Activated naive CD8-positive, alpha-beta T cell (primary cell): ENCODE measurements around the gene MUC4.
A peak's percentile ranks its signal among the peaks of the same experiment; 100 is the strongest.
"Not testable (repeated sequence)": the region's sequence is repeated elsewhere in the genome, so short reads cannot be mapped to it uniquely, and the experiment has no call there.

ENCODE experiments used
- H3K27ac Mint-ChIP-seq: one replicate; pipeline ENCODE4 v1.8.0; 2021; ENCODE audit warnings: mixed read lengths
- H3K27me3 Mint-ChIP-seq: one replicate; pipeline ENCODE4 v1.8.0; 2021; ENCODE audit warnings: mixed read lengths
- H3K36me3 Mint-ChIP-seq: one replicate; pipeline ENCODE4 v1.8.0; 2021; ENCODE audit warnings: mixed read lengths
- H3K4me1 Mint-ChIP-seq: one replicate; pipeline ENCODE4 v1.8.0; 2021; ENCODE audit warnings: low read depth, mixed read lengths
- H3K4me3 Mint-ChIP-seq: one replicate; pipeline ENCODE4 v1.8.0; 2021; ENCODE audit warnings: mild to moderate bottlenecking, mixed read lengths
- H3K9me3 Mint-ChIP-seq: one replicate; pipeline ENCODE4 v1.8.0; 2021; ENCODE audit warnings: low read depth, mixed read lengths

Gene MUC4

DNA sequence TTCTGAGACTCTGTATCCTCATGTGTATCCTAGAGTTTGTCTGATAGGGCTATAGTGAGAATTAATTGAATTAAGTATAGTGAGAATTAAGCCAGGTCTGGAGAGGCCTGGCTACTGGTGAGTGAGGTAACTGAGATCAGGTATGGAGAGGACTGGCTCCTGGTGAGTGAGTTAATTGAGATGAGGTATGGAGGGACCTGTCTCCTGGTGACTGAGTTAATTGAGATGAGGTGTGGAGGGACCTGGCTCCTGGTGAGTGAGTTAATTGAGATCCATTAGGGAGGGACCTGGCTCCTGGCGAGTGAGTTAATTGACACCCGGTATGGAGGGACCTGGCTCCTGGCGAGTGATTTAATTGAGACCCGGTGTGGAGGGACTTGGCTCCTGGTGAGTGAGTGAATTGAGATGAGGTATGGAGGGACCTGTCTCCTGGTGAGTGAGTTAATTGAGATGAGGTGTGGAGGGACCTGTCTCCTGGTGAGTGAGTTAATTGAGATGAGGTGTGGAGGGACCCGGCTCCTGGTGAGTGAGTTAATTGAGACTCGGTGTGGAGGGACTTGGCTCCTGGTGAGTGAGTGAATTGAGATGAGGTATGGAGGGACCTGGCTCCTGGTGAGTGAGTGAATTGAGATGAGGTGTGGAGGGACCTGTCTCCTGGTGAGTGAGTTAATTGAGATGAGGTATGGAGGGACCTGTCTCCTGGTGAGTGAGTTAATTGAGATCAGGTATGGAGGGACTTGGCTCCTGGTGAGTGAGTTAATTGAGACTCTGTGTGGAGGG, 101.4 kb downstream of the MUC4 start:
- not testable (repeated sequence) for H3K9me3 Mint-ChIP-seq, H3K4me3 Mint-ChIP-seq, H3K4me1 Mint-ChIP-seq, H3K27me3 Mint-ChIP-seq, H3K27ac Mint-ChIP-seq
- peaks cover 24% of the 10 kb centered on the region for H3K36me3 Mint-ChIP-seq

DNA sequence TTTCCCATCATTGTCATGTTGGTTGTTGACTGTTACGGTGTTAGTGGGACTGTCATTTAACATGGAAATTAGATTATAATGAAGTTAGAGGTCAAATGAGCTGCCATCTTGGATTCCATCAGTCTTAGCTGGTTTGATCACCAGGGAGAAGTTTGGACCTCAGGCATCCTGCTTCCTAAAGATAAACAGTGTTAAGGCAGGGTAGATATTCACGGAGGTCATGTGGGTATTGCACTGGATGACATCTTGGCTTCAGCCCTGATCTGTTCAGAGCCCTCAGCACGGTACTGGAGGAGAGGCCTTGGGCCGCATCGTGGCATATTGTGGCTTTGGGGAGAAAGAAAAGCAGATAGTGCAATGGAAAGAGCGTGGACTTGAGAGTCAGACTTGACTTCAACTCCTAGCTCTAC, 102.0 kb downstream of the MUC4 start:
- Mint-ChIP-seq H3K4me3 (no peak overlapping the region), H3K9me3 (no peaks in the 10 kb centered on the region), H3K27me3 (no peaks in the 10 kb centered on the region), H3K4me1 (no peaks in the 10 kb centered on the region), H3K36me3 (peaks cover 18% of the 10 kb centered on the region), H3K27ac (no peak overlapping the region)

- no peaks in the 10 kb centered on the region for H3K9me3 Mint-ChIP-seq
Observed at GRCh38 chr3:195708626-195709481, 102.9 kb downstream of the MUC4 start.

GRCh38 chr3:195708061-195708460, 103.7 kb downstream of the MUC4 start:
- no peaks in the 10 kb centered on the region for H3K27me3 Mint-ChIP-seq
- H3K9me3 Mint-ChIP-seq, result no peaks in the 10 kb centered on the region
- H3K4me1 Mint-ChIP-seq, result no peaks in the 10 kb centered on the region
- H3K4me3 Mint-ChIP-seq, result no peak overlapping the region
- peaks cover 18% of the 10 kb centered on the region for H3K36me3 Mint-ChIP-seq
- H3K27ac Mint-ChIP-seq, result no peak overlapping the region

More at GRCh38 chr3:195708626-195709481, 102.9 kb downstream of the MUC4 start:
- Mint-ChIP-seq H3K27me3 (no peaks in the 10 kb centered on the region), H3K27ac (no peak overlapping the region), H3K36me3 (peaks cover 18% of the 10 kb centered on the region), H3K4me1 (no peaks in the 10 kb centered on the region), H3K4me3 (no peak overlapping the region)

DNA sequence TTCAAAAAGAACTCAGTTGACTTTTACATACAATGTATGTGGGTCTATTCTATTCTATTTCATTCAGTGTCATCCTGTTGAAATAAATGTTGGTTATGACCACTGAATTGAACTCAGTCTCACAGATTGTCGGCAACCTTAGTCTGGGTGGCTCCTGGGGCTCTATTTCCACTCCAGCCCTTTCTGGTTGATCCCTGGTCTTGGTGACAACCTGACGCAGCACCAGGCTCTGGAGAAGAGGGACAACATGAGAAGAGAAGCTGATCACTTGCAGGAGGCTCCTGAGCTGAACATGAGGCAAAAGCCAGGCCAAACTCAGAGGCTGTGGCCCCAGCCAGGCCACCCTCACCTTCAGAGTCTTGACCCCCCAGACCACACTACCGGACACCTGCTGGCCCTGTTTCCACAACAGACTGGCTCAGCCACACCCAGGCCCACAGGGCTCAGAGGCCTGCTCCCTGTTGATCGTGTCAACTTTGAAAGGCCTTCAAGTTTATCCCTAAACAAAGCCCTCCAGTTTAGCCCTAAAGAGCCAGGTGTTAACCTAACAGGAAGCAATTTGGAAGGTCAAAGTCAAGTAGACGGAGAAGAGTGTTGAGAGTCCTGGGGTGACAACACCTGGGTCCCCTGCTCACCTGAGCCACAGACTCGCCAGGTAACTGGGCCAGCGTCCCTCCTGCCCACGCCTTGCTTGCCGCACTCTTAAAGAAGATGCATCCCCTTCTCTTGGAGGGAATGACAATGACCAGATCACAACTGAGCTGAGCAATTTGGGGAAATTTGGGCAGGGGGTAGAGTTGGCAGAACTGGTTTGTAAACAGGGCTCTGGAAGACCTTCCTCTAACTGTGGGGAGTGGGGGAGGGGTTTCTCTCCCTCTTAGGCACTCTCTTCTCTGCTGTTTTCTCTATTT, 106.4 kb downstream of the MUC4 start:
- no peaks in the 10 kb centered on the region for H3K9me3 Mint-ChIP-seq
- no peak overlapping the region for H3K27ac Mint-ChIP-seq
- peaks cover 15% of the 10 kb centered on the region for H3K36me3 Mint-ChIP-seq

DNA sequence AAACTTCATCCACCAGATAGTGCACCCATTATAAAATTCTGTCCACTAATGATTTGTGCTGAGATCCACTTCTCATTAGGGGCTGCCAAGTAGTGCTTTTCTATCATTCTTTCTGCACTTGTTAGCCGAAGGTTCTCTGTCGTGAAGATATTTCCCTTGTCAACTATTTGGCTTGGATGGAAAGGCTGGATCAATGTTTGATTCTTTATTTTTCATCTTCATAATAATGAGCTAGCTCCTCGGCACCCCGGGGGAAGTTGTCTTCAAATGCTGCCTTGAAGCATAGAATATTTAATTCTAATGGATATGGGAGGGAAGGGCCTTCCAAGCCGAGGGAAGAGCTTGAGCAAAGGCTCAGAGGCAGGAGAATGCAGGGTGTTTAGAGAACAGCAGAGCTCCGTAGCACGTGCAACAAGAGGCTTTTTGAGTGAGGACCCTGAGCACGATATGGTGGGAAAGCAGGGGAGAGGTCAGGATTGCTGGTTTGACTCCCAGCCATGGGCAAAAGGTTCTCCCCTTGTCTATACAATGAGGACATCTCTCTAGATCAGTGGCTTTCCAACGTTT, 107.2 kb downstream of the MUC4 start:
- H3K36me3 Mint-ChIP-seq, result peaks cover 7% of the 10 kb centered on the region
- H3K27me3 Mint-ChIP-seq, result no peaks in the 10 kb centered on the region
- no peak overlapping the region for H3K27ac Mint-ChIP-seq
- no peaks in the 10 kb centered on the region for H3K4me1 Mint-ChIP-seq
- H3K9me3 Mint-ChIP-seq, result no peaks in the 10 kb centered on the region
- no peak overlapping the region for H3K4me3 Mint-ChIP-seq

More for the DNA sequence above, 106.4 kb downstream of the MUC4 start:
- Mint-ChIP-seq H3K4me1 (no peaks in the 10 kb centered on the region), H3K27me3 (no peaks in the 10 kb centered on the region), H3K4me3 (no peak overlapping the region)

DNA sequence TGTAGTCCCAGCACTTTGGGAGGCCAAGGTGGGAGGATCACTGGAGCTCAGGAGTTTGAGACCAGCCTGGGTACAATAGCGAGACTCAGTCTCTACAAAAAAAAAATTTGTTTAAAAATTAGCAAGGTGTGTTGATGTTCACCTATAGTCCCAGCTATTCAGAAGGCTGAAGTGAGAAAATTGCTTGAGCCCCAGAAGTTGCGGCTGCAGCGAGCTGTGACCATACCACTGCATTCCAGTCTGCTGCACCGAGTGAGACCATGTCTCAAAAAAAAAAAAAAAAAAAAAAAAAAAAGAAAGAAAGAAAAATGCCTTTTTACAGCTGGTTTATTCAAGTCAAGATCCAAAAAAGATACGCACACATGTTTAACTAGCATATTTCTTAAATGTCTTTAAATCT, 108.0 kb downstream of the MUC4 start:
- H3K4me1 Mint-ChIP-seq, result no peaks in the 10 kb centered on the region
- no peaks in the 10 kb centered on the region for H3K36me3 Mint-ChIP-seq
- H3K4me3 Mint-ChIP-seq, result no peak overlapping the region
- H3K27me3 Mint-ChIP-seq, result no peaks in the 10 kb centered on the region
- no peaks in the 10 kb centered on the region for H3K9me3 Mint-ChIP-seq
- no peak overlapping the region for H3K27ac Mint-ChIP-seq

- no peaks in the 10 kb centered on the region for H3K27me3 Mint-ChIP-seq
- H3K36me3 Mint-ChIP-seq, result peaks cover 9% of the 10 kb centered on the region
- H3K4me1 Mint-ChIP-seq, result no peaks in the 10 kb centered on the region
- no peak overlapping the region for H3K27ac Mint-ChIP-seq
- H3K9me3 Mint-ChIP-seq, result no peaks in the 10 kb centered on the region
- no peak overlapping the region for H3K4me3 Mint-ChIP-seq
Observed at GRCh38 chr3:195701042-195701915, 110.5 kb downstream of the MUC4 start.

DNA sequence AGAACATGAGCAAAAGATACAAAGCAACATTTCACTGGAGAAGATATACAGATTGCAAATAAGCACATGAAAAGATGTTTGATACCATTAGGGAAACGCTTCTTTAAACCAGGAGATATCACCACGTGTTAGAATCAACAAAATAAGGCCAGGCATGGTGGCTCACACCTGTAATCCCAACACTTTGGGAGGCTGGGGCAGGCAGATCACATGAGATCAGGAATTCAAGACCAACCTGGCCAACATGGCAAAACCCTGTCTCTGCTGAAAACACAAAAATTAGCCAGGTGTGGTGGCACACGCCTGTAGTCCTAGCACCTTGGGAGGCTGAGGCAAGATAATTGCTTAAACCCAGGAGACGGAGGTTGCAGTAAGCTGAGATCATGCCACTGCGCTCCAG, 111.4 kb downstream of the MUC4 start:
- peak overlapping the region; percentile 2 for H3K27ac Mint-ChIP-seq
- H3K36me3 Mint-ChIP-seq, result peaks cover 11% of the 10 kb centered on the region
- H3K4me1 Mint-ChIP-seq, result no peaks in the 10 kb centered on the region
- H3K9me3 Mint-ChIP-seq, result no peaks in the 10 kb centered on the region
- H3K27me3 Mint-ChIP-seq, result no peaks in the 10 kb centered on the region
- H3K4me3 Mint-ChIP-seq, result no peak overlapping the region

GRCh38 chr3:195699860-195700259, 111.9 kb downstream of the MUC4 start:
- Mint-ChIP-seq H3K36me3 (peaks cover 14% of the 10 kb centered on the region), H3K4me1 (no peaks in the 10 kb centered on the region), H3K27me3 (no peaks in the 10 kb centered on the region), H3K9me3 (no peaks in the 10 kb centered on the region), H3K27ac (peak overlapping the region; percentile 2), H3K4me3 (no peak overlapping the region)

DNA sequence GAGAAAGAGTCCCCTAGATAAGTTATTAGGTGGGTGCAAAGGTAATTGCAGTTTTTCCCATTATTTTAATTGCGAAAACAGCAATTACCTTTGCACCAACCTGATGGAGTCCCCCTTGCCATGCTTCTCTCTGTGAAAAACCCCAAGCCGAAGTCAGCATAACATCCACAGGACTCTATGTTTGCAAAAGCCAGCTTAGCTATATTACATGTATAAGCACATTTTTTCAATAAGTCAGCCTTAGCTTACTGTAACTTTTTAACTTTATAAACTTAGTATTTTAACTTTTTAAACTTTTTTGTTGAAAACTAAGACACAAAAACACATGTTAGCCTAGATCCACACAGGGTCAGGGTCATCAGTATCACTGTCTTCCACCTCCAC, 112.3 kb downstream of the MUC4 start:
- no peak overlapping the region for H3K27ac Mint-ChIP-seq

GRCh38 chr3:195698647-195699387, 112.9 kb downstream of the MUC4 start:
- Mint-ChIP-seq H3K27me3 (no peaks in the 10 kb centered on the region), H3K4me1 (no peaks in the 10 kb centered on the region), H3K9me3 (no peaks in the 10 kb centered on the region), H3K36me3 (peaks cover 16% of the 10 kb centered on the region), H3K4me3 (no peak overlapping the region), H3K27ac (peak overlapping the region; percentile 0)

More for the DNA sequence above, 112.3 kb downstream of the MUC4 start:
- Mint-ChIP-seq H3K4me1 (no peaks in the 10 kb centered on the region), H3K4me3 (no peak overlapping the region), H3K36me3 (peaks cover 14% of the 10 kb centered on the region), H3K27me3 (no peaks in the 10 kb centered on the region), H3K9me3 (no peaks in the 10 kb centered on the region)

GRCh38 chr3:195698325-195698646, 113.4 kb downstream of the MUC4 start:
- peaks cover 17% of the 10 kb centered on the region for H3K36me3 Mint-ChIP-seq
- H3K4me3 Mint-ChIP-seq, result no peak overlapping the region
- H3K27ac Mint-ChIP-seq, result peak overlapping the region; percentile 0

More at GRCh38 chr3:195698325-195698646, 113.4 kb downstream of the MUC4 start:
- Mint-ChIP-seq H3K9me3 (no peaks in the 10 kb centered on the region), H3K27me3 (no peaks in the 10 kb centered on the region), H3K4me1 (no peaks in the 10 kb centered on the region)
